Fibroblast of skin of abdomen (primary cell): ENCODE data around the gene EXOSC1.
"Not testable (repeated sequence)": the region's sequence is repeated elsewhere in the genome, so short reads cannot be mapped to it uniquely, and the experiment has no call there.

Experiments
- DNase-seq: peaks from one replicate; pipeline ENCODE4 v3.0.0-alpha.2; 2013

EXOSC1 gene

GRCh38 chr10:97459111-97459510 is 13.3 kb upstream of the EXOSC1 start:
- no peak for DNase-seq

GRCh38 chr10:97456686-97457065 is 10.9 kb upstream of the EXOSC1 start:
- no peak for DNase-seq

- no peak for DNase-seq
Observed at GRCh38 chr10:97456034-97456685, 10.4 kb upstream of the EXOSC1 start.

- no peak for DNase-seq
Observed at GRCh38 chr10:97454330-97455036, 8.7 kb upstream of the EXOSC1 start.

- no peak for DNase-seq
Observed at GRCh38 chr10:97452352-97452751, 6.5 kb upstream of the EXOSC1 start.

- DNase-seq: no peak
Observed at GRCh38 chr10:97451605-97452004, 5.8 kb upstream of the EXOSC1 start.

GRCh38 chr10:97450828-97451227 is 5.0 kb upstream of the EXOSC1 start:
- DNase-seq: no peak

- DNase-seq: no peak
Observed at GRCh38 chr10:97445357-97445721, 467 bp downstream of the EXOSC1 start.

GRCh38 chr10:97444212-97444611 is 1.6 kb downstream of the EXOSC1 start:
- DNase-seq: no peak

GRCh38 chr10:97442277-97442676 is 3.5 kb downstream of the EXOSC1 start:
- no peak for DNase-seq

- no peak for DNase-seq
Observed at GRCh38 chr10:97435211-97435610, 10.6 kb downstream of the EXOSC1 start.

- DNase-seq: no peak
Observed at GRCh38 chr10:97434557-97434956, 11.2 kb downstream of the EXOSC1 start.

- no peak for DNase-seq
Observed at GRCh38 chr10:97434055-97434454, 11.8 kb downstream of the EXOSC1 start.

GRCh38 chr10:97428572-97428981 is 17.2 kb downstream of the EXOSC1 start:
- DNase-seq: peak; percentile 65

- peak; percentile 51 for DNase-seq
Observed at GRCh38 chr10:97427571-97428179, 18.1 kb downstream of the EXOSC1 start.

- DNase-seq: no peak
Observed at GRCh38 chr10:97426776-97427570, 18.8 kb downstream of the EXOSC1 start.

- DNase-seq: peak; percentile 96
Observed at GRCh38 chr10:97425964-97426775, 19.6 kb downstream of the EXOSC1 start, which contains the start of gene PGAM1. Gene PGAM1 (plus strand): TSS chr10:97426191. CDS start chr10:97426308, 117 bp downstream.

GRCh38 chr10:97423757-97424098 is 22.1 kb downstream of the EXOSC1 start:
- DNase-seq: not testable (repeated sequence)

GRCh38 chr10:97416565-97416964 is 29.2 kb downstream of the EXOSC1 start:
- no peak for DNase-seq

- DNase-seq: no peak
Observed at GRCh38 chr10:97412891-97413304, 32.9 kb downstream of the EXOSC1 start.

GRCh38 chr10:97411406-97411805 is 34.4 kb downstream of the EXOSC1 start:
- DNase-seq: no peak

- no peak for DNase-seq
Observed at GRCh38 chr10:97408496-97408992, 37.3 kb downstream of the EXOSC1 start.
